ENCODE measurements around the gene SNRPN.

- TF ChIP-seq EP300 (IDR thresholded peaks at IDR 0.05) (no peak), POLR2A (IDR thresholded peaks at IDR 0.05) (peak; percentile 58), CTCF (IDR thresholded peaks at IDR 0.05) (no peak)
Measured at GRCh38 chr15:24954783-24955530, at the start of gene SNRPN, which contains the start of gene SNURF.
